ENCODE results near the gene EXOC8.

EXOC8 gene

GRCh38 chr1:231315887-231316286 lies 21.8 kb downstream of the EXOC8 start:
- no peak overlapping the region for H3K27ac Mint-ChIP-seq
- no peak overlapping the region for H3K4me3 Mint-ChIP-seq
- H3K4me1 Mint-ChIP-seq (ENCODE audit: low read depth): peaks cover 1% of the 10 kb centered on the region
- no peaks in the 10 kb centered on the region for H3K9me3 Mint-ChIP-seq
- peak; percentile 58 for DNase-seq
- no peaks in the 10 kb centered on the region for H3K36me3 Mint-ChIP-seq (ENCODE audit: low read depth)
- H3K27me3 Mint-ChIP-seq: no peaks in the 10 kb centered on the region

- Mint-ChIP-seq H3K9me3 (no peaks in the 10 kb centered on the region), H3K4me3 (no peak overlapping the region), H3K27ac (no peak overlapping the region), H3K27me3 (no peaks in the 10 kb centered on the region), H3K4me1 (ENCODE audit: low read depth) (peaks cover 1% of the 10 kb centered on the region), H3K36me3 (ENCODE audit: low read depth) (no peaks in the 10 kb centered on the region)
- DNase-seq: no peak
These were observed 24.0 kb downstream of the EXOC8 start for GRCh38 chr1:231313661-231314060.

- Mint-ChIP-seq H3K36me3 (ENCODE audit: low read depth) (no peaks in the 10 kb centered on the region), H3K9me3 (no peaks in the 10 kb centered on the region), H3K4me3 (no peak overlapping the region), H3K4me1 (ENCODE audit: low read depth) (peaks cover 1% of the 10 kb centered on the region), H3K27me3 (no peaks in the 10 kb centered on the region), H3K27ac (no peak overlapping the region)
- no peak for DNase-seq
These were observed 25.2 kb downstream of the EXOC8 start for GRCh38 chr1:231312432-231312788.

GRCh38 chr1:231311720-231312431 lies 25.8 kb downstream of the EXOC8 start:
- Mint-ChIP-seq H3K27ac (no peak overlapping the region), H3K9me3 (no peaks in the 10 kb centered on the region), H3K4me3 (no peak overlapping the region), H3K36me3 (ENCODE audit: low read depth) (no peaks in the 10 kb centered on the region), H3K27me3 (no peaks in the 10 kb centered on the region), H3K4me1 (ENCODE audit: low read depth) (peaks cover 1% of the 10 kb centered on the region)
- DNase-seq: no peak

GRCh38 chr1:231310391-231310934 lies 27.2 kb downstream of the EXOC8 start:
- H3K27me3 Mint-ChIP-seq: no peaks in the 10 kb centered on the region
- no peak overlapping the region for H3K27ac Mint-ChIP-seq
- no peak overlapping the region for H3K4me3 Mint-ChIP-seq
- no peaks in the 10 kb centered on the region for H3K4me1 Mint-ChIP-seq (ENCODE audit: low read depth)
- DNase-seq: no peak
- no peaks in the 10 kb centered on the region for H3K36me3 Mint-ChIP-seq (ENCODE audit: low read depth)
- no peaks in the 10 kb centered on the region for H3K9me3 Mint-ChIP-seq

GRCh38 chr1:231301990-231302389 lies 35.7 kb downstream of the EXOC8 start:
- no peak for DNase-seq
- no peak overlapping the region for H3K27ac Mint-ChIP-seq
- no peaks in the 10 kb centered on the region for H3K4me1 Mint-ChIP-seq (ENCODE audit: low read depth)
- no peak overlapping the region for H3K4me3 Mint-ChIP-seq
- no peaks in the 10 kb centered on the region for H3K9me3 Mint-ChIP-seq
- H3K36me3 Mint-ChIP-seq (ENCODE audit: low read depth): no peaks in the 10 kb centered on the region
- no peaks in the 10 kb centered on the region for H3K27me3 Mint-ChIP-seq

GRCh38 chr1:231295938-231296337 lies 41.7 kb downstream of the EXOC8 start:
- H3K4me3 Mint-ChIP-seq: no peak overlapping the region
- DNase-seq: no peak
- H3K36me3 Mint-ChIP-seq (ENCODE audit: low read depth): no peaks in the 10 kb centered on the region
- H3K4me1 Mint-ChIP-seq (ENCODE audit: low read depth): no peaks in the 10 kb centered on the region
- H3K27me3 Mint-ChIP-seq: no peaks in the 10 kb centered on the region
- H3K9me3 Mint-ChIP-seq: no peaks in the 10 kb centered on the region
- H3K27ac Mint-ChIP-seq: no peak overlapping the region

GRCh38 chr1:231286603-231287002 lies 51.0 kb downstream of the EXOC8 start:
- no peak overlapping the region for H3K4me3 Mint-ChIP-seq
- H3K27ac Mint-ChIP-seq: no peak overlapping the region
- H3K36me3 Mint-ChIP-seq (ENCODE audit: low read depth): no peaks in the 10 kb centered on the region
- no peaks in the 10 kb centered on the region for H3K9me3 Mint-ChIP-seq
- no peaks in the 10 kb centered on the region for H3K4me1 Mint-ChIP-seq (ENCODE audit: low read depth)
- DNase-seq: no peak
- no peaks in the 10 kb centered on the region for H3K27me3 Mint-ChIP-seq

- Mint-ChIP-seq H3K4me3 (no peak overlapping the region), H3K27ac (no peak overlapping the region), H3K27me3 (no peaks in the 10 kb centered on the region), H3K4me1 (ENCODE audit: low read depth) (no peaks in the 10 kb centered on the region), H3K9me3 (no peaks in the 10 kb centered on the region), H3K36me3 (ENCODE audit: low read depth) (peaks cover 1% of the 10 kb centered on the region)
- DNase-seq: no peak
These were observed 53.2 kb downstream of the EXOC8 start for GRCh38 chr1:231284441-231284840.
